Thymus (tissue), 11 donors: ENCODE results near the gene GAS5. TPM values are rescaled to one million over a fixed set of nuclear protein-coding genes. Genes with fewer than 3 reads are reported as not detected.

Experiments used
- DNase-seq, 9 donors: peaks; one replicate each; pipeline ENCODE4 v3.0.0-alpha.2; 2013; ENCODE audit warnings: low spot score in 9 of 9, low read depth in 6 of 9, missing footprints in 1 of 9
- H3K27ac ChIP-seq, 2 donors: one replicate each; pipeline ENCODE4 v1.5.1; 2013; ENCODE audit warnings: control low read depth in 1 of 2, low read depth in 1 of 2, low read length in 1 of 2, mild to moderate bottlenecking in 1 of 2, moderate library complexity in 1 of 2
- H3K27me3 ChIP-seq, 2 donors: one replicate each; pipeline ENCODE4 v1.5.1; 2013; ENCODE audit warnings: low read length in 1 of 2; ENCODE audit not compliant: control insufficient read depth in 2 of 2, insufficient read depth in 1 of 2
- H3K36me3 ChIP-seq, 2 donors: one replicate each; pipeline ENCODE4 v1.5.1; 2013; ENCODE audit warnings: low read length in 1 of 2, mild to moderate bottlenecking in 1 of 2, moderate library complexity in 1 of 2; ENCODE audit not compliant: control insufficient read depth in 2 of 2, insufficient read depth in 2 of 2
- H3K4me1 ChIP-seq, 2 donors: one replicate each; pipeline ENCODE4 v1.5.1; 2013; ENCODE audit warnings: low read length in 2 of 2; ENCODE audit not compliant: control insufficient read depth in 2 of 2, insufficient read depth in 2 of 2
- H3K4me3 ChIP-seq, 2 donors: one replicate each; pipeline ENCODE4 v1.5.1; 2013; ENCODE audit warnings: low read length in 2 of 2, control low read depth in 1 of 2, mild to moderate bottlenecking in 1 of 2
- H3K9me3 ChIP-seq, 2 donors: one replicate each; pipeline ENCODE4 v1.5.1; 2013; ENCODE audit warnings: low read length in 1 of 2, mild to moderate bottlenecking in 1 of 2; ENCODE audit not compliant: control insufficient read depth in 2 of 2, insufficient read depth in 1 of 2
- WGBS: extraction: QIAGEN DNeasy Blood & Tissue Kit; methylation state at CpG from one replicate; pipeline ENCODE4 v1.1.7; 2013; 5-methylcytosine and 5-hydroxymethylcytosine counted together
- polyA plus RNA-seq: library from polyadenylated mRNA; stranded (reverse); fragments of 200-250 nt; gene quantifications from one replicate; pipeline ENCODE4 v1.2.3, GENCODE V29; 2013
- total RNA-seq: library from RNA; stranded (reverse); fragments of 120-200 nt; gene quantifications from one replicate; pipeline ENCODE4 v1.2.4, GENCODE V29; 2013
- donor health status: healthy.

GAS5 gene
- total and polyA plus RNA-seq, 2 donors: 545 to 1,180 TPM

DNA sequence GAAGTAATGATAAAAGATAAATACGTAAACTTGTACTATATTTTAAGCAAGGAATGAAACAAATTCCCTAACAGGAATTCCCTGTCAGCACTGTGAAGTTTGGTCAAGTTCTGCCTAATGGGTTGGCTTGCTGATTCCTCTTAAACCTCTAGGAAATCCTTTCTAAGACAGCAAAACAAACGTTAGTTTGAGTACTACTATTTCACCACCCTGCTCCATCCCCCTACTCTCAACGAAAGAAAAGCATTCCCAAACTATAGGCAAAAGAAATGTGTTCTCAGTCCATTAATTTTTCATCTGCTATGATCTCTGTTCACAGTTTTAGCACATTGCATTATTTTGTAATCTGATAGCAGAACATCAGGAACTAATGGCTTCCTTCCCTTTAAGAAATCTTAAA is 33.2 kb upstream of the GAS5 start:
- 68% methylated on average over 3 of the region's 3 CpGs for WGBS
- H3K27ac ChIP-seq: no peak overlapping the region

GRCh38 chr1:173900427-173900826 is 32.6 kb upstream of the GAS5 start:
- no peaks in the 10 kb centered on the region for H3K9me3 ChIP-seq
- no peak overlapping the region for H3K27ac ChIP-seq
- DNase-seq: no peak
- H3K4me1 ChIP-seq: no peaks in the 10 kb centered on the region
- H3K27me3 ChIP-seq: no peaks in the 10 kb centered on the region
- peaks cover 0 to 3% of the 10 kb centered on the region in 2 donors for H3K36me3 ChIP-seq
- 92% methylated on average over 2 of the region's 2 CpGs for WGBS
- no peak overlapping the region for H3K4me3 ChIP-seq

More for the DNA sequence above, 33.2 kb upstream of the GAS5 start:
- Histone ChIP-seq H3K27me3 (no peaks in the 10 kb centered on the region), H3K36me3 (peaks cover 0 to 3% of the 10 kb centered on the region in 2 donors), H3K4me3 (no peak overlapping the region), H3K4me1 (no peaks in the 10 kb centered on the region), H3K9me3 (no peaks in the 10 kb centered on the region)
- DNase-seq: no peak

DNA sequence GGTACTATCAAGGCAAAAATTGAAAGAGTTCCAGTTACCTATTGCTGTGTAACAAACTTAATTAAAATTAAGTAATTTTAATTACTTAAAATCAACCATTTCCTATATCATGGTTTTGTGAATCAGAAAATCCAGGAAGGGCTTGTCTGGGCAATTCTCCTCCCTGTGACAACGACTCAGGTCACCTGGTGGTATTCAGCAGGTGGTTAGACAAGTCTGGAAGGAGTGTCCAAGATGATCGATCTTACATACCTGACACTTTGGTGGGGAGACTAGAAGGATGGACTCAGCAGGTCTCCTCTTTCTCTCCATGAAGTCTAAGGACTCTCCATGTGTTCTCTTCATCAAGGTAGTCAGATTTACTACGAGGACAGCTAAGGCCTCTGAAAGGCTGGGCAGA is 26.4 kb upstream of the GAS5 start:
- Histone ChIP-seq H3K4me1 (no peaks in the 10 kb centered on the region), H3K36me3 (no peaks in the 10 kb centered on the region), H3K9me3 (no peaks in the 10 kb centered on the region), H3K27ac (no peak overlapping the region), H3K4me3 (no peak overlapping the region), H3K27me3 (no peaks in the 10 kb centered on the region)
- DNase-seq: no peak
- 81% methylated on average over 3 of the region's 3 CpGs for WGBS

DNA sequence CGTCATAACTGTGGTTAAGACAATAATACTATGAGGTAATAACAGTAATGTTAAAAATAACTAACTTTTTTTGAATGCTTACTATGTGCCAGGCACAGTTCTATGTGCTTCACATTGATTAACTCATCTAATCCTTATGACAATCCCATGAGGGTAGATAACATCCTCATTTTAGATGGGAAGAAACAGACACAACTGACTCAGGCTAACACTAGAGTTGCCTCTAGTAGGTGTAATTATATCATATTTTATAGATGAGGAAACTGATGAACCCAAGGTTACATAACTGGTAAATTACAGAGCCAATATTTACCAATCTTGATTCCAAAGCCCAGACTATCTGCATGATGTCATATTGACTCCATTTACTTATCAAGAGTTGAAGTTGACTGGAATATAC is 25.8 kb upstream of the GAS5 start:
- Histone ChIP-seq H3K4me3 (no peak overlapping the region), H3K27me3 (no peaks in the 10 kb centered on the region), H3K27ac (no peak overlapping the region), H3K9me3 (no peaks in the 10 kb centered on the region), H3K36me3 (no peaks in the 10 kb centered on the region), H3K4me1 (no peaks in the 10 kb centered on the region)
- WGBS: 99% methylated on average over 1 of the region's 1 CpG
- DNase-seq: no peak

DNA sequence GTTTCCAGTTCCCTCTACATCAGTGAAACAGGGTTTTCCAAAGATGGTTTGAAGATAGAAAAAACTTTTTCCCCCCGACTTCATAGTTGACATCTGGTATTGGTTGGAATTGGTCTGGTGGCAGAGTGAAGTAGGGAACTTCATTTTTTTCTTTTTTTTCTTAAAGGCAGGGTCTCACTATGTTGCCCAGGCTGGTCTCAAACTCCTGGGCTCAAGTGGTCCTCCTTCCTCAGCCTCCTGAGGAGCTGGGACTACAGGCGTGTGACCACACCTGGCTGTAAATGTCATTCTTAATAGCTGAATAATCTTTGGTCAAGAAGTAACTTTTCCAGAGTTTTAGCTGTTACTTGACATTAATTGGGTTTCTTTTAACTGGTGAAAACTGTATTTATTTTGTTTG is 22.1 kb upstream of the GAS5 start:
- no peak overlapping the region for H3K27ac ChIP-seq
- 98% methylated on average over 2 of the region's 2 CpGs for WGBS
- H3K27me3 ChIP-seq: no peaks in the 10 kb centered on the region
- no peak for DNase-seq
- no peaks in the 10 kb centered on the region for H3K4me1 ChIP-seq
- no peaks in the 10 kb centered on the region for H3K9me3 ChIP-seq
- H3K4me3 ChIP-seq: no peak overlapping the region
- H3K36me3 ChIP-seq: peaks cover 11 to 12% of the 10 kb centered on the region in 2 donors

GRCh38 chr1:173888749-173889148 is 21.0 kb upstream of the GAS5 start:
- H3K36me3 ChIP-seq: peaks cover 11 to 12% of the 10 kb centered on the region in 2 donors
- no peaks in the 10 kb centered on the region for H3K4me1 ChIP-seq
- H3K4me3 ChIP-seq: no peak overlapping the region
- no peaks in the 10 kb centered on the region for H3K9me3 ChIP-seq
- H3K27ac ChIP-seq: no peak overlapping the region
- DNase-seq: no peak
- no peaks in the 10 kb centered on the region for H3K27me3 ChIP-seq

GRCh38 chr1:173887627-173888026 is 19.8 kb upstream of the GAS5 start:
- Histone ChIP-seq H3K4me3 (no peak overlapping the region), H3K4me1 (no peaks in the 10 kb centered on the region), H3K27ac (peak overlapping the region in 1 of 2 donors; percentile 36), H3K36me3 (peaks cover 11 to 12% of the 10 kb centered on the region in 2 donors), H3K9me3 (no peaks in the 10 kb centered on the region), H3K27me3 (no peaks in the 10 kb centered on the region)
- DNase-seq: no peak
- 89% methylated on average over 2 of the region's 2 CpGs for WGBS

DNA sequence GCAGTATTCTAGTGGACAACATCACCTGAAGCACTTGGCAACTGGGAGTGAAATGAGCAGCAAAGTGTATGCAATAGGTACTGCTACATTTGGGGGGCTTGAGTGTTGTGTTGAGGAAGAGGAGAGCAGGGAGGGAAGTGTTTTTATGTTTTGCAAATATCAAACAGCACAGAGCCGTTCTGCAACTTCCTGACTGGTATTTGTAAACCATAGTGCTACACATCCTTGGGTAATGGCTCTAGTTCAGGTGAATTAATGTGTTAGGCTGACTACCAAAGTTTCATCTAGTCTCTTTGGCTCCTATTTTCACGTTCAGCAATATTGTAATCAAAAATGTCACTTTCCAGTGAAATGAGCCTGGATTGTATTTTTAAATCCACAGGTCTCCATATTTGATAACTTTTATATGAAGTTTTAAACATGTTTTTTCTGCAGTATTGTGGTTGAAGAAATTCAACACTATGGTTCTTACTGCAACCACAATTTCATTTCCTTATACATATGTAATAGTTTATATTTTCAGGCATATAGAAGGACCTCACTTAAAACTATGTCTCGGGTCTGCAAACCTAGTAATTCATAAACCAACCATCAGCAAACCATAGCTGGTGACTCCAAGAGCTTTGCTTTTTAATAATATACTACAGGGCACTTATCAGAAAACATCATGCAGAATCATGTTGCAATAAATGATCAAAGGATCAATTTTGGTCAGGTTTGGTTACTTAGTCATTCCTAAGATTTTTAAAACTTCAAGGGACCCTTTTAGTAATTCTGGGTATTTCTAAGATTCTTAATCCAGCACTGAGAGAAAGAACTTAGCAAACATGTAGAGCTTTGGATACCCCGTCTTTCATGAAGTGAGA is 19.2 kb upstream of the GAS5 start:
- no peaks in the 10 kb centered on the region for H3K4me1 ChIP-seq
- no peak for DNase-seq
- no peaks in the 10 kb centered on the region for H3K9me3 ChIP-seq
- WGBS: 82% methylated on average over 4 of the region's 4 CpGs
- no peaks in the 10 kb centered on the region for H3K27me3 ChIP-seq
- H3K27ac ChIP-seq: peak overlapping the region in 1 of 2 donors; percentile 66
- peaks cover 11 to 12% of the 10 kb centered on the region in 2 donors for H3K36me3 ChIP-seq
- H3K4me3 ChIP-seq: no peak overlapping the region

DNA sequence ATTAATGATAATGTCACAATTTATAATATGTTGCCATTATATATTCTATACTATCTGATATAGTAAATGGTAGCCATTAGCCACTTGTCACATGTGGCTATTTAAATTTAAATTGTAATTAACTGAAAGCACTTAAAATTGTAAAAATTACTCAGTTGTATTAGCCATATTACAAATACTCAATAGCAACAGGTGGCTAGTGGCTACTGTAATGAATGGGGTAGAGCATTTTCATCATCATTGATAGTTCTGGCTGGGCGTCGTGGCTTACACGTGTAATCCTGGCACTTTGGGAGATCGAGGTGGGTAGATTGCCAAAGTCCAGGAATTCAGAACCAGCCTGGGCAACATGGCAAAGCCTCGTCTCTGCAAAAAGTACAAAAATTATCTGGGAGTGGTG is 16.9 kb upstream of the GAS5 start:
- Histone ChIP-seq H3K4me3 (no peak overlapping the region), H3K9me3 (no peaks in the 10 kb centered on the region), H3K36me3 (peaks cover 12 to 13% of the 10 kb centered on the region in 2 donors), H3K4me1 (no peaks in the 10 kb centered on the region), H3K27ac (no peak overlapping the region), H3K27me3 (no peaks in the 10 kb centered on the region)
- no peak for DNase-seq
- WGBS: 97% methylated on average over 5 of the region's 5 CpGs
